ENCODE measurements around the gene CAPRIN2. TPM values are rescaled to one million over a fixed set of nuclear protein-coding genes. Genes with fewer than 3 reads are reported as not detected.

The CAPRIN2 gene
- total RNA-seq, 1 experiment from 2014 or later = 123 TPM

DNA sequence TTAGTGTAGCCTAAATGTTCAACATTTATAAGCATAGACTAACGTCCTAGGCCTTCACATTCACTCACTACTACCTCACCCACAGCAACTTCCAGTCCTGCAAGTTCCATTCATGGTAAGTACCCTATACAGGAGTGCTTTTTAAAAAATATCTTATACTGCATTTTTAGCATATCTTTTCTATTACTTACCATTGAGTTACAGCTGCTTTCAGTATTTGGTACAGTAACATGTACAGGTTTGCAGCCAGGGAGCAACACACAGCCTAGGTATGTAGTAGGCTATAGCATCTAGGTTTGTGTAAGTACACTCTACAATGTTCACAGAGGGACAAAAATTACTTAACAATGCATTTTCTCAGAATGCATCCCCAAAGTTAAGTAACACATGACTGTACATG lies 76.5 kb downstream of the CAPRIN2 start:
- no peaks in the 10 kb centered on the region for H3K27me3 Mint-ChIP-seq (ENCODE audit: low read depth)
- H3K4me3 Mint-ChIP-seq = no peak overlapping the region
- no peaks in the 10 kb centered on the region for H3K79me1 ChIP-seq (ENCODE audit: insufficient read depth, low read depth, low read length, poor library complexity, severe bottlenecking)
- no peaks in the 10 kb centered on the region for H3K79me2 ChIP-seq (ENCODE audit: insufficient read depth, low read length)
- no peak overlapping the region for H2BK5ac ChIP-seq (ENCODE audit: insufficient read length, low read length)
- no peak overlapping the region for H2BK12ac ChIP-seq (ENCODE audit: insufficient read length, low read depth, low read length)
- no peaks in the 10 kb centered on the region for H3K23me2 ChIP-seq (ENCODE audit: insufficient read length, low read depth, low read length, poor library complexity, severe bottlenecking)
- H3K18ac ChIP-seq (ENCODE audit: insufficient read length, low read depth, low read length) = no peak overlapping the region
- H3K4me1 ChIP-seq (ENCODE audit: insufficient read depth, low read length) = no peaks in the 10 kb centered on the region
- no peak for DNase-seq
- no peaks in the 10 kb centered on the region for H3K27me3 ChIP-seq (ENCODE audit: insufficient read depth, low read length)
- no peak overlapping the region for H3K23ac ChIP-seq (ENCODE audit: insufficient read length, low read depth, low read length)
- no peaks in the 10 kb centered on the region; a peak in 1 of 5 replicates for H3K9me3 Mint-ChIP-seq
- no peaks in the 10 kb centered on the region for H4K20me1 ChIP-seq (ENCODE audit: control insufficient read depth, insufficient read depth, insufficient read length)
- no peaks in the 10 kb centered on the region for H3K4me1 Mint-ChIP-seq
- no peak overlapping the region for H3K4ac ChIP-seq (ENCODE audit: low read depth, low read length)
- H3K27ac ChIP-seq (ENCODE audit: insufficient read length, low read depth, low read length) = no peak overlapping the region
- no peak overlapping the region for H4K5ac ChIP-seq (ENCODE audit: insufficient read length, low read depth, low read length)
- H2BK15ac ChIP-seq (ENCODE audit: low read depth, low read length) = no peak overlapping the region
- no peak overlapping the region for H3K56ac ChIP-seq (ENCODE audit: insufficient read length, low read depth, low read length)
- H3K36me3 Mint-ChIP-seq (ENCODE audit: insufficient read depth in 1 of 3, low read depth in 3 of 3) = peaks cover 14 to 36% (median 32%) of the 10 kb centered on the region in 3 experiments
- H3K27ac Mint-ChIP-seq = no peak overlapping the region
- no peak overlapping the region for H4K8ac ChIP-seq (replicated peaks; ENCODE audit: insufficient read length, low read depth, low read length)
- H3K9ac ChIP-seq (ENCODE audit: extremely low read depth, insufficient read length, low read length) = no peak overlapping the region
- H3K14ac ChIP-seq (ENCODE audit: insufficient read depth, low read length) = no peak overlapping the region
- H2AFZ ChIP-seq (ENCODE audit: low read length) = no peak overlapping the region
- no peak overlapping the region for H4K91ac ChIP-seq (ENCODE audit: insufficient read length, low read depth, low read length)
- no peaks in the 10 kb centered on the region for H3K9me3 ChIP-seq (ENCODE audit: control insufficient read depth, low read depth, low read length)
- H3K4me2 ChIP-seq (ENCODE audit: insufficient read depth, insufficient read length, low read length) = no peak overlapping the region
- no peak for TF ChIP-seq CTCF (conservative IDR thresholded peaks at IDR 0.05)
- H3T11ph ChIP-seq (ENCODE audit: low read length) = no peak overlapping the region
- WGBS (ENCODE audit: extremely low coverage, insufficient read length, low lambda C conversion rate) = no CpG with 5 or more reads among the region's 1 CpG
- H2BK120ac ChIP-seq (ENCODE audit: low read depth, low read length, poor library complexity, severe bottlenecking) = no peak overlapping the region
- no peak overlapping the region for H2BK20ac ChIP-seq (ENCODE audit: low read depth, low read length, poor library complexity, severe bottlenecking)
- H2AK5ac ChIP-seq (ENCODE audit: insufficient read length, low read length) = no peak overlapping the region

Data from H9 (cell line).